Endometrium (tissue), 2 donors: ENCODE results near the gene SLC25A48.

Experiments used
- FAIRE-seq: peaks from 2 replicates; lab custom pipeline; 2012; peaks lifted over from hg19 to GRCh38; lab: Jason Lieb, UNC
- donor health status: control.
- donor health status: control.

The SLC25A48 gene

GRCh38 chr5:135921388-135921787, 86.9 kb downstream of the SLC25A48 start:
- FAIRE-seq = no peak

- no peak for FAIRE-seq
These were observed 95.8 kb downstream of the SLC25A48 start for GRCh38 chr5:135930029-135930948.

- no peak for FAIRE-seq
These were observed 96.5 kb downstream of the SLC25A48 start for GRCh38 chr5:135930949-135931295.

GRCh38 chr5:135934939-135935338, 100.5 kb downstream of the SLC25A48 start:
- FAIRE-seq = no peak

GRCh38 chr5:135937245-135937911, 102.9 kb downstream of the SLC25A48 start:
- no peak for FAIRE-seq
